HG03558 (cell line): ENCODE results near the gene HCK.
"Not testable (repeated sequence)": the region's sequence is repeated elsewhere in the genome, so short reads cannot be mapped to it uniquely, and the experiment has no call there.

ENCODE experiments used
- ATAC-seq: cut with Tn5 transposase; IDR thresholded peaks from one replicate; pipeline ENCODE4 v1.9.1; 2021; ENCODE audit warnings: moderate number of reproducible peaks; ENCODE audit not compliant: unreplicated experiment; ENCODE audit errors: extremely low read depth

HCK gene

GRCh38 chr20:32087070-32087469 is 35.0 kb downstream of the HCK start:
- no peak for ATAC-seq

- no peak for ATAC-seq
Measured at GRCh38 chr20:32088759-32089158, 36.7 kb downstream of the HCK start.

- no peak for ATAC-seq
Measured at GRCh38 chr20:32089637-32090362, 37.8 kb downstream of the HCK start.

GRCh38 chr20:32091888-32092346 is 39.9 kb downstream of the HCK start:
- ATAC-seq: peak; percentile 46

GRCh38 chr20:32098786-32099185 is 46.7 kb downstream of the HCK start:
- ATAC-seq: no peak

- no peak for ATAC-seq
Measured at GRCh38 chr20:32108814-32109391, 56.9 kb downstream of the HCK start.

GRCh38 chr20:32109392-32110172 is 57.5 kb downstream of the HCK start, which contains the start of gene TM9SF4:
TSS of gene TM9SF4 (plus strand) at chr20:32109714. CDS start at chr20:32109741, 27 bp downstream.
- peak; percentile 44 for ATAC-seq

- ATAC-seq: no peak
Measured at GRCh38 chr20:32110173-32110704, 58.2 kb downstream of the HCK start.

GRCh38 chr20:32110727-32111126 is 58.7 kb downstream of the HCK start:
- ATAC-seq: no peak

GRCh38 chr20:32111156-32111686 is 59.2 kb downstream of the HCK start:
- no peak for ATAC-seq

GRCh38 chr20:32111753-32112152 is 59.7 kb downstream of the HCK start:
- no peak for ATAC-seq

GRCh38 chr20:32112841-32113240 is 60.8 kb downstream of the HCK start:
- ATAC-seq: no peak

GRCh38 chr20:32113591-32114260 is 61.7 kb downstream of the HCK start:
- ATAC-seq: no peak

GRCh38 chr20:32114305-32114960 is 62.4 kb downstream of the HCK start:
- no peak for ATAC-seq

- ATAC-seq: no peak
Measured at GRCh38 chr20:32115211-32115767, 63.2 kb downstream of the HCK start.

- ATAC-seq: no peak
Measured at GRCh38 chr20:32116079-32116521, 64.1 kb downstream of the HCK start.

GRCh38 chr20:32116796-32117195 is 64.8 kb downstream of the HCK start:
- ATAC-seq: not testable (repeated sequence)

- ATAC-seq: not testable (repeated sequence)
Measured at GRCh38 chr20:32118427-32118826, 66.4 kb downstream of the HCK start.

GRCh38 chr20:32119734-32120133 is 67.7 kb downstream of the HCK start:
- no peak for ATAC-seq
